MCF 10A (cell line): ENCODE results near the gene FIGN. TPM values are rescaled to one million over a fixed set of nuclear protein-coding genes. Genes with fewer than 3 reads are reported as not detected.

Experiments used
- BruUV-seq: library from RNA; stranded (reverse); fragments of 400-500 nt; replicated peaks from 2 replicates; lab custom pipeline; 2021; lab: Mats Ljungman, UMichigan
- CTCF ChIA-PET: fragments of 300-600 bp; sonication (Branson Sonifier 250); formaldehyde crosslinking; extraction: SDS; loops from one replicate; lab custom pipeline; 2021; ENCODE audit warnings: antibody characterized with exemption, inconsistent platforms; lab: Yijun Ruan, JAX
- POLR2A ChIA-PET: fragments of 300-600, 350-650 bp; sonication (Branson Sonifier 250); formaldehyde crosslinking; extraction: SDS; loops from one replicate; lab custom pipeline; 2020; ENCODE audit warnings: antibody characterized with exemption, inconsistent platforms; lab: Yijun Ruan, JAX
- DNase-seq: peaks from one replicate; pipeline ENCODE4 v3.0.0-alpha.2; 2018; ENCODE audit not compliant: unreplicated experiment
- H3K27ac Mint-ChIP-seq: one replicate; pipeline ENCODE4 v1.8.0; 2022; ENCODE audit warnings: mild to moderate bottlenecking, low read depth, mixed read lengths; ENCODE audit not compliant: unreplicated experiment
- H3K27me3 Mint-ChIP-seq: one replicate; pipeline ENCODE4 v1.8.0; 2022; ENCODE audit warnings: mixed read lengths; ENCODE audit not compliant: insufficient read depth, unreplicated experiment
- H3K36me3 Mint-ChIP-seq: one replicate; pipeline ENCODE4 v1.8.0; 2022; ENCODE audit warnings: mild to moderate bottlenecking, moderate library complexity, mixed read lengths; ENCODE audit not compliant: insufficient read depth, unreplicated experiment
- H3K4me1 Mint-ChIP-seq: one replicate; pipeline ENCODE4 v1.8.0; 2022; ENCODE audit warnings: mixed read lengths; ENCODE audit not compliant: insufficient read depth, unreplicated experiment
- H3K4me3 Mint-ChIP-seq: one replicate; pipeline ENCODE4 v1.8.0; 2022; ENCODE audit warnings: mild to moderate bottlenecking, moderate library complexity, mixed read lengths; ENCODE audit not compliant: unreplicated experiment
- H3K9me3 Mint-ChIP-seq: one replicate; pipeline ENCODE4 v1.8.0; 2022; ENCODE audit warnings: mixed read lengths; ENCODE audit not compliant: unreplicated experiment
- intact Hi-C: fragments of 100-400 bp; cut with micrococcal nuclease; formaldehyde crosslinking; loops from 2 replicates; pipeline ENCODE4 v1.14.1; 2022
- total RNA-seq: library from RNA; stranded (reverse); gene quantifications from 2 replicates; pipeline ENCODE4 v1.2.3, GENCODE V29; 2022
- TF ChIP-seq, protein P1 (sequence below): fragments of 200-600 bp; IDR thresholded peaks from one replicate; pipeline ENCODE4 v1.8.0; 2022; ENCODE audit warnings: antibody characterized with exemption, mild to moderate bottlenecking; ENCODE audit not compliant: unreplicated experiment

The FIGN gene
- total RNA-seq, 1 experiment from 2014 or later, result 11.7 TPM

- no peaks in the 10 kb centered on the region for H3K9me3 Mint-ChIP-seq
- no peak overlapping the region for H3K27ac Mint-ChIP-seq
- DNase-seq, result no peak
- H3K4me3 Mint-ChIP-seq, result no peak overlapping the region
- intact Hi-C loops, result no loop called here
- no peaks in the 10 kb centered on the region for H3K27me3 Mint-ChIP-seq
- no peaks in the 10 kb centered on the region for H3K36me3 Mint-ChIP-seq
- ChIA-PET CTCF (no interaction called here), POLR2A (interaction anchor here (0.6 kb wide), 1 partner anchor 55 kb away, joined by 3 read pairs; no protein-coding TSS in a partner anchor)
- H3K4me1 Mint-ChIP-seq, result no peaks in the 10 kb centered on the region
- TF ChIP-seq, protein P1, sequence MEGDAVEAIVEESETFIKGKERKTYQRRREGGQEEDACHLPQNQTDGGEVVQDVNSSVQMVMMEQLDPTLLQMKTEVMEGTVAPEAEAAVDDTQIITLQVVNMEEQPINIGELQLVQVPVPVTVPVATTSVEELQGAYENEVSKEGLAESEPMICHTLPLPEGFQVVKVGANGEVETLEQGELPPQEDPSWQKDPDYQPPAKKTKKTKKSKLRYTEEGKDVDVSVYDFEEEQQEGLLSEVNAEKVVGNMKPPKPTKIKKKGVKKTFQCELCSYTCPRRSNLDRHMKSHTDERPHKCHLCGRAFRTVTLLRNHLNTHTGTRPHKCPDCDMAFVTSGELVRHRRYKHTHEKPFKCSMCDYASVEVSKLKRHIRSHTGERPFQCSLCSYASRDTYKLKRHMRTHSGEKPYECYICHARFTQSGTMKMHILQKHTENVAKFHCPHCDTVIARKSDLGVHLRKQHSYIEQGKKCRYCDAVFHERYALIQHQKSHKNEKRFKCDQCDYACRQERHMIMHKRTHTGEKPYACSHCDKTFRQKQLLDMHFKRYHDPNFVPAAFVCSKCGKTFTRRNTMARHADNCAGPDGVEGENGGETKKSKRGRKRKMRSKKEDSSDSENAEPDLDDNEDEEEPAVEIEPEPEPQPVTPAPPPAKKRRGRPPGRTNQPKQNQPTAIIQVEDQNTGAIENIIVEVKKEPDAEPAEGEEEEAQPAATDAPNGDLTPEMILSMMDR, result no peak
- BruUV-seq, result no TSS peak
Observed at GRCh38 chr2:163595028-163595427, 140.8 kb downstream of the FIGN start.

- Mint-ChIP-seq H3K27ac (no peak overlapping the region), H3K4me1 (no peaks in the 10 kb centered on the region), H3K27me3 (no peaks in the 10 kb centered on the region), H3K4me3 (no peak overlapping the region), H3K9me3 (no peaks in the 10 kb centered on the region), H3K36me3 (no peaks in the 10 kb centered on the region)
- ChIA-PET CTCF (interaction anchor here (0.9 kb wide), 1 partner anchor 136 kb away, joined by 3 read pairs; no protein-coding TSS in a partner anchor), POLR2A (interaction anchor here (0.6 kb wide), 1 partner anchor 55 kb away, joined by 3 read pairs; no protein-coding TSS in a partner anchor)
- BruUV-seq, result no TSS peak
- no peak for DNase-seq
- TF ChIP-seq, protein P1, result no peak
- intact Hi-C loops, result no loop called here
Observed at GRCh38 chr2:163594497-163594896, 141.3 kb downstream of the FIGN start.

GRCh38 chr2:163593982-163594381 is 141.8 kb downstream of the FIGN start:
- H3K4me1 Mint-ChIP-seq, result no peaks in the 10 kb centered on the region
- H3K9me3 Mint-ChIP-seq, result no peaks in the 10 kb centered on the region
- intact Hi-C loops, result no loop called here
- no peak for DNase-seq
- ChIA-PET CTCF (interaction anchor here (0.5 to 0.9 kb wide), 3 partner anchors 136 to 354 kb away, joined by 3 to 5 read pairs (median 4); no protein-coding TSS in a partner anchor), POLR2A (no interaction called here)
- TF ChIP-seq, protein P1, result no peak
- H3K36me3 Mint-ChIP-seq, result no peaks in the 10 kb centered on the region
- BruUV-seq, result no TSS peak
- H3K27me3 Mint-ChIP-seq, result no peaks in the 10 kb centered on the region
- no peak overlapping the region for H3K27ac Mint-ChIP-seq
- no peak overlapping the region for H3K4me3 Mint-ChIP-seq

DNA sequence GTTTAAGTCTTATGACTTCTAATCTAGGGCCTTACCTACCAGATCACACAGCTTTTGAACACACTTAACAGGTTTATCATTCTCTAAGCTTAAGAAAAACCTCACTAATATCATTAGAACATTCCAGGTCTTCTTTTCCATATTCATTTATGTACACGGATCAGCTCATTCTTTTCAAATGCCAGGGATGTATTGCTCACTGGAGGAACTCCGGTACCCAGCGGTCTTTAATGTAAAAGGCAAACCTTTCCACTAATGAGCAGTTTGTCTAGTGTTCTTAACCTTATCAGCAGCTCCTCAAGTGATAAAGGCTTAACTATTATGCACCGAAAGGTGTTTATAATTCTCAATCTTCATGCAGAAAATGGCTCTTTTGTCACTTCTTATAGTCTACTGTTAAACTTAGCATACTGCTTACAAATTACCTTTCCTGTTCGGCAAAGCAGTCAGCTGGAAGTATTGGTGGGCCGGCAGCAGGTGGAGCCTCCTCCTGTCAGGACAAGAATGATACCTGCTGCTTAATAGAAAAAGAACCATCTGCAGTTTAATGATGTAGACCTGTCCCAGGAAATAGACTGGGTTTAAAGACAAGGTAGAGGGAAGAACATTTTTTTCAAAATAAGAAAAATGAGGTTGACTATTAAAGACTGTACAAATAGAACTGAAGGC is 142.7 kb downstream of the FIGN start:
- Mint-ChIP-seq H3K27ac (no peak overlapping the region), H3K9me3 (no peaks in the 10 kb centered on the region), H3K27me3 (no peaks in the 10 kb centered on the region), H3K36me3 (no peaks in the 10 kb centered on the region), H3K4me1 (no peaks in the 10 kb centered on the region), H3K4me3 (no peak overlapping the region)
- no peak for DNase-seq
- intact Hi-C loops, result no loop called here
- CTCF ChIA-PET, result interaction anchor here (0.7 to 1.4 kb wide), 4 partner anchors 247 to 468 kb away, joined by 3 to 5 read pairs (median 4); no protein-coding TSS in a partner anchor
- no TSS peak for BruUV-seq
- TF ChIP-seq, protein P1, result no peak
- POLR2A ChIA-PET, result no interaction called here
